HepG2 (cell line): Measurements from ENCODE around the gene PHF5A. TPM values are rescaled to one million over a fixed set of nuclear protein-coding genes. Genes with fewer than 3 reads are reported as not detected.

ENCODE experiments used
- ATAC-seq: fragments of 200-7000 bp; cut with Tn5 transposase; 3 replicates; pipeline ENCODE4 v1.9.1; 2020; ENCODE audit warnings: mild to moderate bottlenecking, moderate library complexity
- BruUV-seq: library from RNA; stranded (reverse); fragments of 400-500 nt; replicated peaks from 2 replicates; lab custom pipeline; 2021; lab: Mats Ljungman, UMichigan
- CTCF ChIA-PET: fragments of 300-600 bp; formaldehyde crosslinking; extraction: SDS; loops from one replicate; lab custom pipeline; 2021; ENCODE audit warnings: low total read pairs, inconsistent platforms, low intra/inter-chr PET ratio; lab: Yijun Ruan, JAX
- POLR2A ChIA-PET: fragments of 350-600 bp; sonication (Branson Sonifier 250); formaldehyde crosslinking; loops from one replicate; lab custom pipeline; 2020; ENCODE audit warnings: antibody characterized with exemption, inconsistent platforms; lab: Yijun Ruan, JAX
- DNase-seq: peaks from one replicate; pipeline ENCODE4 v3.0.0-alpha.2; 2015; ENCODE audit warnings: low spot score
- FAIRE-seq: peaks from 3 replicates; lab custom pipeline; 2011; peaks lifted over from hg19 to GRCh38; lab: Jason Lieb, UNC
- H2AFZ ChIP-seq: one replicate; pipeline ENCODE4 v1.6.1; 2011; ENCODE audit warnings: low read length, inconsistent platforms
- H3K27ac ChIP-seq: fragments of 300-600 bp; 3 replicates; pipeline ENCODE4 v1.8.0; 2011; ENCODE audit warnings: mixed run types, mild to moderate bottlenecking, mixed read lengths, low read length, inconsistent platforms; ENCODE audit not compliant: insufficient read depth; ENCODE audit errors: extremely low read length
- H3K27me3 ChIP-seq, 2 experiments: fragments of 200-600 bp in 1 of 2; 2 replicates in 1 of 2; 3 replicates in 1 of 2; pipeline versions ENCODE4 v1.6.0 to v1.8.0; 2011; ENCODE audit warnings: low read length in 2 of 2, mild to moderate bottlenecking in 2 of 2, moderate library complexity in 2 of 2, inconsistent platforms in 1 of 2; ENCODE audit not compliant: insufficient read depth in 2 of 2, control insufficient read depth in 1 of 2
- H3K36me3 ChIP-seq, 2 experiments: fragments of 200-600 bp in 1 of 2; replicated peaks in 1 of 2; 2 replicates in 1 of 2; 3 replicates in 1 of 2; pipeline versions ENCODE4 v1.5.1 to v1.8.0; 2011; ENCODE audit warnings: low read length in 2 of 2, inconsistent platforms in 1 of 2; ENCODE audit not compliant: insufficient read depth in 2 of 2, control insufficient read depth in 1 of 2
- H3K4me1 ChIP-seq: 2 replicates; pipeline ENCODE4 v1.5.1; 2012; ENCODE audit warnings: low read length, inconsistent platforms; ENCODE audit not compliant: insufficient read depth
- H3K4me2 ChIP-seq: 2 replicates; pipeline ENCODE4 v1.6.0; 2011; ENCODE audit warnings: low read depth, low read length, inconsistent platforms
- H3K4me3 ChIP-seq, 3 experiments: fragments of 200-600 bp in 1 of 3; sonication (generic), shearing (Covaris generic) in 1 of 3; replicated peaks in 1 of 3; 2 replicates each; pipeline ENCODE4 v1.5.1; 2011 to 2016; ENCODE audit warnings: low read length in 3 of 3, inconsistent platforms in 2 of 3, low read depth in 2 of 3, mild to moderate bottlenecking in 2 of 3, control low read depth in 1 of 3, mixed read lengths in 1 of 3; ENCODE audit not compliant: insufficient read depth in 1 of 3
- H3K79me2 ChIP-seq: one replicate; pipeline ENCODE4 v1.6.1; 2011; ENCODE audit warnings: low read length, inconsistent platforms; ENCODE audit not compliant: insufficient read depth
- H3K9ac ChIP-seq: 2 replicates; pipeline ENCODE4 v1.6.0; 2011; ENCODE audit warnings: mild to moderate bottlenecking, low read depth, low read length, inconsistent platforms; ENCODE audit not compliant: insufficient read depth
- H3K9me3 ChIP-seq: 2 replicates; pipeline ENCODE4 v1.5.1; 2012; ENCODE audit warnings: mild to moderate bottlenecking, low read length
- H4K20me1 ChIP-seq: 2 replicates; pipeline ENCODE4 v1.6.0; 2011; ENCODE audit warnings: inconsistent platforms, mild to moderate bottlenecking, low read length, moderate library complexity; ENCODE audit not compliant: insufficient read depth
- ARID5B ChIP-seq: IDR thresholded peaks from 2 replicates; pipeline ENCODE4 v1.4.0; 2020; ENCODE audit warnings: mild to moderate bottlenecking, missing genetic modification reagents
- ATAD3A ChIP-seq: sonication (generic); formaldehyde crosslinking; IDR thresholded peaks from 2 replicates; pipeline ENCODE4 v1.4.0; 2020; ENCODE audit warnings: missing genetic modification reagents
- CREB3 ChIP-seq: sonication (generic); formaldehyde crosslinking; IDR thresholded peaks from 2 replicates; pipeline ENCODE4 v1.5.0; 2020; ENCODE audit warnings: missing genetic modification reagents
- GZF1 ChIP-seq: sonication (generic); formaldehyde crosslinking; IDR thresholded peaks from 2 replicates; pipeline ENCODE4 v1.5.1; 2020; ENCODE audit warnings: mild to moderate bottlenecking, missing genetic modification reagents
- HHEX ChIP-seq: IDR thresholded peaks from 2 replicates; pipeline ENCODE4 v1.6.1; 2016; ENCODE audit warnings: control low read depth
- KAT7 ChIP-seq: IDR thresholded peaks from 2 replicates; pipeline ENCODE4 v1.6.1; 2018; ENCODE audit warnings: borderline replicate concordance, missing compliant biosample characterization
- NR2F1 ChIP-seq, 2 experiments: fragments of 450-650 bp in 1 of 2; formaldehyde crosslinking in 1 of 2; IDR thresholded peaks; 2 replicates each; pipeline versions ENCODE4 v1.5.0 to v1.6.1; 2016 to 2020; ENCODE audit warnings: mild to moderate bottlenecking in 1 of 2, missing compliant biosample characterization in 1 of 2, missing genetic modification reagents in 1 of 2, moderate library complexity in 1 of 2
- TOPORS ChIP-seq: sonication (generic); formaldehyde crosslinking; IDR thresholded peaks from 2 replicates; pipeline ENCODE4 v1.8.0; 2023; ENCODE audit warnings: mild to moderate bottlenecking, missing genetic modification reagents
- ZBTB20 ChIP-seq: sonication (generic); formaldehyde crosslinking; IDR thresholded peaks from 2 replicates; pipeline ENCODE4 v1.8.1; 2023; ENCODE audit warnings: missing genetic modification reagents, low read depth, mild to moderate bottlenecking, borderline replicate concordance
- ZHX1 ChIP-seq: sonication (generic); formaldehyde crosslinking; IDR thresholded peaks from 2 replicates; pipeline ENCODE4 v1.8.1; 2022; ENCODE audit warnings: low read depth, mild to moderate bottlenecking, missing genetic modification reagents
- ZNF224 ChIP-seq: sonication (generic); formaldehyde crosslinking; IDR thresholded peaks from 2 replicates; pipeline ENCODE4 v1.5.0; 2020; ENCODE audit warnings: mild to moderate bottlenecking, missing genetic modification reagents
- ZNF543 ChIP-seq: sonication (generic); formaldehyde crosslinking; IDR thresholded peaks from 2 replicates; pipeline ENCODE4 v1.4.0; 2020; ENCODE audit warnings: mild to moderate bottlenecking, missing genetic modification reagents
- ZNF550 ChIP-seq: sonication (generic); formaldehyde crosslinking; IDR thresholded peaks from 2 replicates; pipeline ENCODE4 v1.4.0; 2020; ENCODE audit warnings: mild to moderate bottlenecking, missing genetic modification reagents, borderline replicate concordance
- ZNF552 ChIP-seq: sonication (generic); formaldehyde crosslinking; IDR thresholded peaks from 2 replicates; pipeline ENCODE4 v1.9.0; 2022; ENCODE audit warnings: missing genetic modification reagents, mild to moderate bottlenecking, borderline replicate concordance
- WGBS: methylation state at CpG from one replicate; pipeline ENCODE4 v1.1.6; 2017; ENCODE audit warnings: low lambda C conversion rate; 5-methylcytosine and 5-hydroxymethylcytosine counted together
- in situ Hi-C: cut with HindIII; loops from 2 replicates; pipeline ENCODE4 v1.10.0; 2017; ENCODE audit warnings: low pct_unique_long_range_greater_than_20kb; ENCODE audit not compliant: extremely low pct_ligation_motif_present
- intact Hi-C: fragments of 100-400 bp; cut with micrococcal nuclease; formaldehyde crosslinking; loops from one replicate; pipeline ENCODE4 v1.10.0; 2022; ENCODE audit not compliant: unreplicated experiment
- polyA plus RNA-seq, 8 experiments: library from polyadenylated mRNA; depleted of rRNA in 3 of 8; stranded (reverse) in 7 of 8; unstranded in 1 of 8; fragments of >200 nt; fragmentation: Illumina TruSeq in 4 of 8; extraction: Trizol in 4 of 8; gene quantifications; 2 replicates each; pipeline versions ENCODE4 v1.2.1 to v1.2.3, GENCODE V29; 2011 to 2016; ENCODE audit warnings: low read depth in 4 of 8, missing spikeins in 1 of 8, mixed read lengths in 1 of 8; ENCODE audit not compliant: insufficient read depth in 1 of 8
- total RNA-seq, 5 experiments: library from RNA; depleted of rRNA; stranded (reverse); fragments of >200 nt; fragmentation: Illumina TruSeq; extraction: Trizol; gene quantifications; 2 replicates each; pipeline ENCODE4 v1.2.3, GENCODE V29; 2016; ENCODE audit warnings: low read depth in 1 of 5

The PHF5A gene
- total and polyA plus RNA-seq, 2 of the 13 experiments (the other 11 are each of a cell fraction or from before 2014, with no cell fraction given): 56.6 to 105 TPM

DNA sequence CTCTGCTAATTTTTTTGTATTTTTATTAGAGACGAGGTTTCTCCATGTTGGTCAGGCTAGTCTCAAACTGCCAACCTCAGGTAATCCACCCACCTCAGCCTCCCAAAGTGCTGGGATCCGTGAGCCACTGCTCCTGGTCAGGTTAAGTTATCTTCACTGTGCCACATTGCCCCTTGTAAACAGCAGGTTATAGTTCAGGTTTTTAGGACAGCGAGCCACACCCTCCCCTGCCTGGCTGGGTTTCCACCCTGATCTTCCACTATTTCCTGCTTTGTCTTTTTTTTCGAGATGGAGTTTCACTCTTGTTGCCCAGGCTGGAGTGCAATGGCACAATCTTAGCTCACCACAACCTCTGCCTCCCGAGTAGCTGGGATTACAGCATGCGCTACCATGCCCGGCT, 16.5 kb upstream of the PHF5A start (continued):
- TF ChIP-seq NR2F1 (CRISPR knock-in tag; IDR thresholded peaks at IDR 0.05): no peak
- no peak for TF ChIP-seq KAT7

DNA sequence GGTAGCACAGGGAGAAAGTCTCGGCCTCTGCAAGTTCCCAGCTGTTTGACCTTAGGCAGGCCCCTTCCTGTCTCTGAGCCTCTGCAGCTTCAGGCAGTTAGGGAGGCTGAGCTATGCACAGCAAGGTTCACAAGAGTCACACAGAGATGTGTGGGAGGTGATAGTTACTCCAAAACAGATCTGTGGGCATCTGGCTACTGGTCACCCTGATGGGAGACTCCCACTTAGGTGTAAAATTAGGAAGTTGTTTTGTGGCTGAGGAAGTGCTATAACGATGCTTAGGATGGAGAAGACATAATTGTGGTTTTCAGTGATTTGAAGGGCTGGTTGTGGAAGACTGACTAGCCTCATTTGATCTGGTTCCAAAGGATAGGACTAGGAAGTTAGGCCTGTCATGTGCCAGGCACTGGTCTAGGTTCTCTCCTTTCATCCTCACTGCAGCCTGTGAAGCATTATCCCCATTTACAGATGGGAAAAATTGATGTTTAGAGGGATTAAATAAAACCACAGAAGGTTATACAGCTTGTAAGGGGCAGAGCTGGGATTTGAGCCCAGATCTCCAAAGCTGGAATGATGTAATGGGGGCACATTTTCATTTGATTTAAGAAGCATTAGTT, 13.9 kb upstream of the PHF5A start:
- 0 out of 2 replicates have a peak, but pooled peaks cover 10% of the 10 kb centered on the region for H4K20me1 ChIP-seq
- ATAC-seq: no peak
- TF ChIP-seq ZNF543 (CRISPR knock-in tag) (no peak), ZNF224 (CRISPR knock-in tag) (no peak), ATAD3A (CRISPR knock-in tag) (no peak), GZF1 (CRISPR knock-in tag) (no peak), CREB3 (CRISPR knock-in tag) (no peak), ZBTB20 (CRISPR knock-in tag) (no peak), ZNF550 (CRISPR knock-in tag) (no peak), HHEX (CRISPR knock-in tag) (no peak), ZNF552 (CRISPR knock-in tag) (no peak), TOPORS (no peak), ZHX1 (CRISPR knock-in tag) (no peak), ARID5B (CRISPR knock-in tag) (no peak)

More for the DNA sequence above, 13.9 kb upstream of the PHF5A start:
- Histone ChIP-seq H3K36me3 (peaks cover 4 to 11% of the 10 kb centered on the region in 2 experiments; a peak in 4 of 5 replicates), H3K79me2 (peaks cover 83% of the 10 kb centered on the region), H3K27ac (no peak overlapping the region), H3K9me3 (no peaks in the 10 kb centered on the region), H3K4me1 (peaks cover 11% of the 10 kb centered on the region), H3K9ac (no peak overlapping the region), H3K4me2 (no peak overlapping the region), H3K4me3 (no peak overlapping the region), H2AFZ (no peak overlapping the region), H3K27me3 (no peaks in the 10 kb centered on the region)
- ChIA-PET POLR2A (no interaction called here), CTCF (no interaction called here)
- DNase-seq (no peak), FAIRE-seq (no peak)
- intact Hi-C loops: no loop called here
- WGBS: 92% methylated on average over 1 of the region's 2 CpGs
- no TSS peak for BruUV-seq
- in situ Hi-C loops: no loop called here
